HG03175 (cell line): ENCODE data around the gene SKIL.

Experiments
- ATAC-seq: cut with Tn5 transposase; IDR thresholded peaks from one replicate; pipeline ENCODE4 v1.9.1; 2021; ENCODE audit warnings: mild to moderate bottlenecking, moderate library complexity; ENCODE audit not compliant: unreplicated experiment

The SKIL gene

GRCh38 chr3:170436697-170437096 lies 79.2 kb downstream of the SKIL start:
- no peak for ATAC-seq

DNA sequence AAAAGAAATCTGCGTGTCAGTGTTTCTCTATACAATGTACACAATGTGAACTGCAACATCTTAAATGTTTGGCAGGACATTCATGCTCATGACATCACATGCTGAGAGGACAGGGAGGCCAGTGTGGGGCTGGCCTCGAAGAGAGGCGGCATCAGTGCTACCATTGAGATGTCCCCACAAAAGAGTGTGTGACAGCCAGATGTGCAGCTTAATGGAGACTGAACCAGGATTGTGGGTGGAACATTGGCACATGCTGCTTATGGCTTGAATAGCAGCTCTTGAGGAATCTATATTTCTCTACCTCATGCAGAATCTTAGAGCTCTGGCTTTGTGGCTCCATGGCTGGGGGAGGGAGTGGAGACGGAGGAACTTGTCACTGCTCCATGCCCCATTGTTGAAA lies 79.7 kb downstream of the SKIL start:
- ATAC-seq, result no peak

DNA sequence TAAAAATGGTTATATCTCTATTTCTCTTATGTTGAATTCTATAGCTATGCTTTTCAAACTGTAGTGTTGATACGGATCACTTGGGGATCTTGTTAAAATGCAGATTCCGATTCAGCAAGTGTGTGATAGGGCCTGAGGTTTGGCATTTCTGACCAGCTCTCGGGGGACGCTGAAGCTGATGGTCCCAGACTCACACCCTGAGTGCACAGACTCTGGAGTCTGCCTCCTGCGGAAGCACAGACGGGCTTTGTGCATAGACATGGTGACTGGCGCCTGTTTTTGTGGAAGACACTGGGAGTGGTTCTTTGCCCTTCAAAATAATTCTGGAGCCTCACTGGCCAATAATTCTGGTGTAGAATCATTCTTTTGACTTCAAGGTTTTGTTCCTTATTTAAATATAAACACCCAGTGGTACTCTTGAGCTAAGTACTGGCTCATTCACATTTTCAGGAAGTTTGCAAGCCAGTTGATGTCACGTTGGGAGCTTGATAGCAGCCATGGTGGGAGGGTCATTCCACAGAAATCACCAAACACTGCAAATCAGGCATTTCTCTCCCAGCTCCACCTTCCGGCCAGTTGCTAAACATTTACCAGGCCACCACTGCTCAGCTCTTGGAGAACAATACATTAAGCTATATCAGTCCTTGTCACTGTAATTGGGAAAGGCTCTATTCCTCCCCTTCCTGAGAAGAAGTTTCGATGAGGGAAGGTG lies 80.3 kb downstream of the SKIL start:
- ATAC-seq, result no peak

DNA sequence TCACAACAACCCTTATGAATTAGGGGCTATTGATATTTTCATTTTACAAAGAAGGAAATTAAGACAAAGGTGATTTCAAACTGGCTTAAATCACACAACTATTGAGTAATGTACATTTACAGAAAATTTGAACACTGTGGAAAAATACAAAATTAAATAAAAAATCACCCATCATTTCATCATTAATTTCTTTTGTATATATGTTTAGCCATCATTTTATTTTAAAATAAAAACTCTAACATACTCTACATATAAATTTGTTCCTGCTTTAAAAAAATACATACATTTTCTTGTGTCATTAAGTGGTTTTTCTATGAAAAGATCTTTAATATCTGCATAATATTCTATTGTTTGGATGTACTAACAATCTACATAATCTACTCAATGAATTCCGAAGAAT lies 81.3 kb downstream of the SKIL start:
- ATAC-seq, result no peak

DNA sequence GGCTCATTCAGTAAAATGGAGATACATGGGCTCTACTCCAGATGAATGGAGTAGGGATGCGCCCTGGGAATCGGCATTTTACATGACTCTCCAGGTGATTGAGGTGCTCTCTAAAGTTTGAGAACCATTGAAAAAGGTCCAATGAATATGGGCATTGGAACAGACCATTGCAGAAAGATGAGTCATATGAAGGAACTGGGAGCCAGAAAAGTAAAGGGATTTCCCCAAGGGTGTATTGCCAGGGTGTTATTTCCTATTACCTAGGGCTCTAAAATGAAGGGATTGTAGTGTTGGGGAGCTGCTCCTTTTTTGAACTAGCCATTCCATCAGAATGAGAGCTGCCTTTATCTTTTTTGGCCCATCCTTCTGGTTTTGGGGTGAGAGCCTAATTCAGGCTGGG lies 82.8 kb downstream of the SKIL start:
- no peak for ATAC-seq

DNA sequence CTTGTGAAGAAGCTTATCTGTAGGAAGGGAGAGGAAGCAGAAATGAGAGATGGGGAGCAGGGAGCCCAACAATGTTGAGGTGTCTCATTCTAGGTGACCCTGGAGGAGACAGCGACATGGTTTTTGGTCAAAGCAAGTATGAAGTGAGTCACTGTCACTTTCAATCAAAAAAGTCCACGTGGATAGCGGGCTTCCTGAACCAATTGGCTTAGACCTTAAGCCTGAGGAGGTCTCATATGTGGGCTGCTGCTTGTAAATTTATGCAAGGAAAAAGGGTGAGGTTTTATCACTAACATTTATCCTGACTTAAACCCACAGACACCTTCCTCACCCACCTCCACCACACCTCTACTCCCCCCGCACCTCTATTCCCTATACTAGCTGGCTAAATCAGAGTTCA lies 83.9 kb downstream of the SKIL start:
- no peak for ATAC-seq

DNA sequence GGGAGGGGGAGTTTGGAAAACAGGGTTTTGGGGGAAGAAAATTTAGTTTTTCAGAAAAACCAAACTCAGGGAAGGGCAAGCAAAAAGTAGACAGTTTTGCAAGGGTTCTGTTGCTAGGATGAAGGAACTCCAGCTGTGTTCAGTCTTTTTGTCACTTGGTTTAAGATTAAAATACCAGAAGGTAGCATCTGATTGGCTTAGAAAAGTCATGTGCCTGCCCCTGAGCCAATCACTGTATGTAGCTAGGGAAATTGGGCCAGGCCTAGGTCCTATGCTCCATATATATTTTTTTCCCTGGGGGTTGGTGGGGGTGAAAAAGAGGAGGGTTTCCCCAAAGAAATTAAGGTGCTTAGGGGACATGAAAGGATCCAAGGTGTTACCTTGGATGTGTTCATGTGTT lies 85.4 kb downstream of the SKIL start:
- ATAC-seq, result no peak

GRCh38 chr3:170443457-170443856 lies 85.9 kb downstream of the SKIL start:
- no peak for ATAC-seq
